ENCODE results near the gene CHPF2.

CHPF2 gene

DNA sequence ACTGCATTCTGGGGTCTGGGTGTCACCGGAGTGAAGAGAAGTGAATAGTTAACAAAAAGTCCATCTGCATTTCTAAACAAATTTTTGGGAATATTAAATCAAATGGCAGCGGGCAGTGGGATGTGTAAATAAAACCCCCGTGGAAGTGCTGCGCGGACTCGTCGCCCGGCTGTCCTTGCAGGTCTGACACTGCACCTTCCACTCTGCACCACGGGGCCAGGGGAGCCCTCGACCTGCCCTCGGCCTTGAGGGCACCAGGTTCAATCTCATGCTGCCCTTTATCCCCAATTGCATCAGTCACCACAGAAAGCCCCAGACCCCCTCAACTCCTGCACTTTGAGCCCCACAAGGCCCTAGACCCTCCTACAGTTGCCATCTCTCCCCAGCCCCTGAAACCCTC, 22.6 kb downstream of the CHPF2 start:
- no peak overlapping the region for H3K27ac ChIP-seq
- TF ChIP-seq, protein P1, sequence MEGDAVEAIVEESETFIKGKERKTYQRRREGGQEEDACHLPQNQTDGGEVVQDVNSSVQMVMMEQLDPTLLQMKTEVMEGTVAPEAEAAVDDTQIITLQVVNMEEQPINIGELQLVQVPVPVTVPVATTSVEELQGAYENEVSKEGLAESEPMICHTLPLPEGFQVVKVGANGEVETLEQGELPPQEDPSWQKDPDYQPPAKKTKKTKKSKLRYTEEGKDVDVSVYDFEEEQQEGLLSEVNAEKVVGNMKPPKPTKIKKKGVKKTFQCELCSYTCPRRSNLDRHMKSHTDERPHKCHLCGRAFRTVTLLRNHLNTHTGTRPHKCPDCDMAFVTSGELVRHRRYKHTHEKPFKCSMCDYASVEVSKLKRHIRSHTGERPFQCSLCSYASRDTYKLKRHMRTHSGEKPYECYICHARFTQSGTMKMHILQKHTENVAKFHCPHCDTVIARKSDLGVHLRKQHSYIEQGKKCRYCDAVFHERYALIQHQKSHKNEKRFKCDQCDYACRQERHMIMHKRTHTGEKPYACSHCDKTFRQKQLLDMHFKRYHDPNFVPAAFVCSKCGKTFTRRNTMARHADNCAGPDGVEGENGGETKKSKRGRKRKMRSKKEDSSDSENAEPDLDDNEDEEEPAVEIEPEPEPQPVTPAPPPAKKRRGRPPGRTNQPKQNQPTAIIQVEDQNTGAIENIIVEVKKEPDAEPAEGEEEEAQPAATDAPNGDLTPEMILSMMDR (conservative IDR thresholded peaks at IDR 0.05): no peak

- H3K27ac ChIP-seq: no peak overlapping the region
- TF ChIP-seq, protein P1 (conservative IDR thresholded peaks at IDR 0.05): no peak
These were observed 23.1 kb downstream of the CHPF2 start for GRCh38 chr7:151255390-151255789.

DNA sequence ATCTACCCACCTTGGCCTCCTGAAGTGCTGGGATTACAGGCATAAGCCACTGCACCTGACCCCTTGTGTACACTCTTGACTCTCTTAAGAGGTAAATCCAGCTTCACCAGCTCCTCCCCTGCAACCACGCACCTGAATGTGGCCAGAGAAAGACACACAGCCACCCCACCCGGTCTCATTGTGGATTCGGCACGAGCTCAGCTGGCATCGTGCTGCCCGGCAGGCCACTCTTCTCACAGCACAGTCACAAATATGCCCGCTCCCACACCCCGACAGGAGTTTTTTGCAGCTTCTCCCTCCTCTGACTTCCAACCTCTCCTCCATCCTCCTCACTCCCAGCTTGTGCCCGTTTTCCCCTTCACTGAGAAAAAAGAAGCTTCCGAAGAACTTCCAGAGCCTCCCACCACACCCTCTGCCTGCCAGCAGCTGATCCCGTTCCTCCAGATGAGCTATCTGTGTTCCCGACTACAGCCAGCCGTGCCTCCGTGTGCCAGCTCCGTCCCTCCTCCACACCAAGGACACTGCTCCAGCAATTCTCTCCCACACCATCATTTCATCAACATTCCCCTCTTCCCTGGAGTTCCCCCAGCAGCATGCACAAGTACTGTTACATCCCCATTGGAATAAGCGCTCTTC, 24.2 kb downstream of the CHPF2 start:
- H3K27ac ChIP-seq: no peak overlapping the region
- TF ChIP-seq, protein P1 (conservative IDR thresholded peaks at IDR 0.05): no peak

GRCh38 chr7:151257990-151258389, 25.7 kb downstream of the CHPF2 start:
- H3K27ac ChIP-seq: no peak overlapping the region
- TF ChIP-seq, protein P1 (conservative IDR thresholded peaks at IDR 0.05): no peak

- TF ChIP-seq, protein P1 (conservative IDR thresholded peaks at IDR 0.05): no peak
- H3K27ac ChIP-seq: no peak overlapping the region
These were observed 28.2 kb downstream of the CHPF2 start for GRCh38 chr7:151260471-151260870.

- H3K27ac ChIP-seq: no peak overlapping the region
- TF ChIP-seq, protein P1 (conservative IDR thresholded peaks at IDR 0.05): no peak
These were observed 28.6 kb downstream of the CHPF2 start for GRCh38 chr7:151260883-151261282.

- TF ChIP-seq, protein P1 (conservative IDR thresholded peaks at IDR 0.05): no peak
- no peak overlapping the region for H3K27ac ChIP-seq
These were observed 29.2 kb downstream of the CHPF2 start for GRCh38 chr7:151261529-151261928.
